B cell (primary cell): ENCODE results near the gene GNG7.

Experiments
- EZH2 ChIP-seq: IDR thresholded peaks from 2 replicates; pipeline ENCODE4 v1.6.1; 2012; ENCODE audit warnings: borderline replicate concordance, low read depth, mild to moderate bottlenecking, moderate library complexity, low read length; ENCODE audit not compliant: insufficient read depth, poor library complexity, severe bottlenecking
- TF ChIP-seq, protein P1 (sequence below): fragments of 200-600 bp; IDR thresholded peaks from one replicate; pipeline ENCODE4 v1.8.0; 2022; ENCODE audit warnings: antibody characterized with exemption, mild to moderate bottlenecking

DNA sequence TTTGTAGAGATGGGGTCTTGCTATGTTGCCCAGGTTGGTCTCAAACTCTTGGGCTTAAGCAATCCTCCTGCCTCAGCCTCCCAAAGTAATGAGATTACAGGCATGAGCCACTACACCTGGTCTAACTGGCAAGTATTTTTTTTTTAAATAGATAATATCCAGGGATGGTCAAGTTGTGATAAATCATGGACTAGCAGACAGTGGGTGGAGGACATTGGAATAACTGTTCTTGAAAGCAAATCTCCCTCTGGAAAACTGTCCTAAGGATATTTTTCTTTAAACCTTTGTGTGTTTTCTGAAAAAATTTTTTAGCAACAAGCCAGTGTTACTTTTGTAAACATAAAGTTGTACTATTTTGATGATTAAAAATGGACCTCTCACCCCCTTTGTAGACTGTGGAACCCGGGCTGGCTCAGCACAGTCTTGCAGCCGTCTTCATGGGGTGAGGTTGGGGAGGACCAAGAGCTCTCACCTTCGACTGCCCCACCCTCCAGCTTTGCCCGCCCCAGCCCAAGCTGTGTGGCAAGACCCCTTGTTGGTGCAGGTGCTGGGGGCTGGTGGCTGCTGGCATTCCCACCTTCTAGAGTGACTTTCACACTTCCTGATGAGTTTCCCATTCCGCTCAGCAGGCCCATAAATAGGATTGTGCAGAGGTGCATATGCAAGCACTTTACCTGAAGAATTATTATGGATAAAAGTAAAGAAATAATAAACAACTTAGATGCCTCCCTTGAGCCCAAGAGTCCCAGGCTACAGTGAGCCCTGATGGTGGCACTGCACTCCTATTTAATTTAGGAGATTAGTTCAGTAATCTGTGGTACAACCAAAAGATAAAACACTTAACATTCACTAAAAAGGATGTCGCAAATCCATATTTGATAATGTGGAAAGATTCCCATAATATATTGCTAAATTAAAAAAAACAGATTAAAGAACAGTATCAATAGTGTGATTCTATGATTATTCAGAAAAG is 119.2 kb downstream of the GNG7 start:
- TF ChIP-seq, protein P1, sequence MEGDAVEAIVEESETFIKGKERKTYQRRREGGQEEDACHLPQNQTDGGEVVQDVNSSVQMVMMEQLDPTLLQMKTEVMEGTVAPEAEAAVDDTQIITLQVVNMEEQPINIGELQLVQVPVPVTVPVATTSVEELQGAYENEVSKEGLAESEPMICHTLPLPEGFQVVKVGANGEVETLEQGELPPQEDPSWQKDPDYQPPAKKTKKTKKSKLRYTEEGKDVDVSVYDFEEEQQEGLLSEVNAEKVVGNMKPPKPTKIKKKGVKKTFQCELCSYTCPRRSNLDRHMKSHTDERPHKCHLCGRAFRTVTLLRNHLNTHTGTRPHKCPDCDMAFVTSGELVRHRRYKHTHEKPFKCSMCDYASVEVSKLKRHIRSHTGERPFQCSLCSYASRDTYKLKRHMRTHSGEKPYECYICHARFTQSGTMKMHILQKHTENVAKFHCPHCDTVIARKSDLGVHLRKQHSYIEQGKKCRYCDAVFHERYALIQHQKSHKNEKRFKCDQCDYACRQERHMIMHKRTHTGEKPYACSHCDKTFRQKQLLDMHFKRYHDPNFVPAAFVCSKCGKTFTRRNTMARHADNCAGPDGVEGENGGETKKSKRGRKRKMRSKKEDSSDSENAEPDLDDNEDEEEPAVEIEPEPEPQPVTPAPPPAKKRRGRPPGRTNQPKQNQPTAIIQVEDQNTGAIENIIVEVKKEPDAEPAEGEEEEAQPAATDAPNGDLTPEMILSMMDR: no peak
- no peak for TF ChIP-seq EZH2
